AG04450 (cell line): ENCODE results near the gene SMLR1. TPM values are rescaled to one million over a fixed set of nuclear protein-coding genes. Genes with fewer than 3 reads are reported as not detected.

Source experiments
- CTCF ChIA-PET: fragments of 300-600, 350-600 bp; formaldehyde crosslinking; extraction: SDS; loops from one replicate; lab custom pipeline; 2022; ENCODE audit warnings: antibody characterized with exemption, inconsistent platforms; lab: Charles Lee
- POLR2A ChIA-PET: fragments of 350-600 bp; formaldehyde crosslinking; extraction: SDS; loops from one replicate; lab custom pipeline; 2021; ENCODE audit warnings: antibody characterized with exemption, inconsistent platforms; lab: Yijun Ruan, JAX
- DNase-seq: peaks from one replicate; pipeline ENCODE4 v3.0.0-alpha.2; 2011; ENCODE audit warnings: low read depth, low spot score
- H3K27ac ChIP-seq: one replicate; pipeline ENCODE4 v1.5.1; 2012; ENCODE audit warnings: low read depth, low read length, control low read depth
- H3K27me3 ChIP-seq: one replicate; pipeline ENCODE4 v1.6.0; 2012; ENCODE audit warnings: low read length; ENCODE audit not compliant: control insufficient read depth, insufficient read depth
- H3K4me3 ChIP-seq: 2 replicates; pipeline ENCODE4 v1.5.1; 2011; ENCODE audit warnings: mild to moderate bottlenecking, low read depth, low read length, control low read depth
- H3K9me3 ChIP-seq: 2 replicates; pipeline ENCODE4 v1.5.1; 2012; ENCODE audit warnings: low read length; ENCODE audit not compliant: control insufficient read depth, insufficient read depth
- CTCF ChIP-seq: IDR thresholded peaks from 2 replicates; pipeline ENCODE4 v1.5.1; 2011; ENCODE audit warnings: low read depth, low read length, control low read depth, inconsistent platforms
- polyA plus RNA-seq: library from polyadenylated mRNA; depleted of rRNA; stranded (reverse); fragments of >200 nt; gene quantifications from 2 replicates; pipeline ENCODE4 v1.2.3, GENCODE V29; 2011

The SMLR1 gene
- polyA plus RNA-seq, 1 experiment = not detected

GRCh38 chr6:130858498-130859160, 31.4 kb downstream of the SMLR1 start:
- CTCF ChIA-PET = interaction anchor here (1.0 to 1.4 kb wide), 2 partner anchors 27 to 811 kb away, joined by 4 read pairs; no protein-coding TSS in a partner anchor
- no peak overlapping the region for H3K27ac ChIP-seq
- TF ChIP-seq CTCF = no peak
- no peaks in the 10 kb centered on the region for H3K27me3 ChIP-seq
- POLR2A ChIA-PET = no interaction called here
- H3K4me3 ChIP-seq = no peak overlapping the region
- no peak for DNase-seq
- no peaks in the 10 kb centered on the region for H3K9me3 ChIP-seq

GRCh38 chr6:130859161-130859867, 32.1 kb downstream of the SMLR1 start:
- no peak for DNase-seq
- no peak for TF ChIP-seq CTCF
- ChIA-PET POLR2A (no interaction called here), CTCF (interaction anchor here (0.7 to 1.4 kb wide), 3 partner anchors 26 to 812 kb away, joined by 3 to 4 read pairs (median 4); no protein-coding TSS in a partner anchor)
- H3K9me3 ChIP-seq = no peaks in the 10 kb centered on the region
- no peak overlapping the region for H3K4me3 ChIP-seq
- H3K27me3 ChIP-seq = no peaks in the 10 kb centered on the region
- no peak overlapping the region for H3K27ac ChIP-seq

- CTCF ChIA-PET = interaction anchor here (1.3 to 4.2 kb wide), 3 partner anchors 10 to 541 kb away, joined by 3 to 18 read pairs (median 4); no protein-coding TSS in a partner anchor
- H3K27ac ChIP-seq = no peak overlapping the region
Measured at GRCh38 chr6:130862370-130862769, 35.2 kb downstream of the SMLR1 start.

GRCh38 chr6:130863415-130864230, 36.4 kb downstream of the SMLR1 start:
- no peaks in the 10 kb centered on the region for H3K9me3 ChIP-seq
- CTCF ChIA-PET = interaction anchor here (1.3 to 4.2 kb wide), 3 partner anchors 9 to 543 kb away, joined by 3 to 18 read pairs (median 4); no protein-coding TSS in a partner anchor
- DNase-seq = no peak
- H3K27me3 ChIP-seq = no peaks in the 10 kb centered on the region
- no peak overlapping the region for H3K27ac ChIP-seq
- POLR2A ChIA-PET = no interaction called here
- no peak for TF ChIP-seq CTCF
- no peak overlapping the region for H3K4me3 ChIP-seq

More at GRCh38 chr6:130862370-130862769, 35.2 kb downstream of the SMLR1 start:
- TF ChIP-seq CTCF = no peak
- POLR2A ChIA-PET = no interaction called here
- H3K4me3 ChIP-seq = no peak overlapping the region
- DNase-seq = no peak
- H3K27me3 ChIP-seq = no peaks in the 10 kb centered on the region
- H3K9me3 ChIP-seq = no peaks in the 10 kb centered on the region
